HG03095 (cell line): ENCODE results near the gene ERC2.

Source experiments
- ATAC-seq: cut with Tn5 transposase; IDR thresholded peaks from one replicate; pipeline ENCODE4 v1.9.1; 2021; ENCODE audit warnings: moderate library complexity; ENCODE audit not compliant: unreplicated experiment

Gene ERC2

DNA sequence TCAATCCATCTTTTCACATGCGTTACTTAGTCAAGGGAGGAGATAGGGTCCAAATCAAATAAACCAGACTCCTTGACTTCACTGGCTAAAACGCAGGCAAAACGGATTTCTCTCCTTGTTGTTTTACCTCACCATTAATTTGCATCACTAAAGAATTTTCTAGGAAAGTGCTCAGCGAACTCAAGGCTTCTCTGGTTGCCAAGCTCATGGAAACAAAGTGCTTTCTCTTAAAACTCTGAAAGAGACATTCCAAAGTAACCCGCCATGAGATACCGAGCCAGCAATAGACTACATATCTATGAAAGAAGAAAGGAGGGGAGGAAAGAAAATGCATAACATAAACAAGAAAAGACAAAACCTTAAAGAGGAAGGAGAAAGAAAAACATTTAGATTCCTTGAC, 769.4 kb downstream of the ERC2 start:
- no peak for ATAC-seq

DNA sequence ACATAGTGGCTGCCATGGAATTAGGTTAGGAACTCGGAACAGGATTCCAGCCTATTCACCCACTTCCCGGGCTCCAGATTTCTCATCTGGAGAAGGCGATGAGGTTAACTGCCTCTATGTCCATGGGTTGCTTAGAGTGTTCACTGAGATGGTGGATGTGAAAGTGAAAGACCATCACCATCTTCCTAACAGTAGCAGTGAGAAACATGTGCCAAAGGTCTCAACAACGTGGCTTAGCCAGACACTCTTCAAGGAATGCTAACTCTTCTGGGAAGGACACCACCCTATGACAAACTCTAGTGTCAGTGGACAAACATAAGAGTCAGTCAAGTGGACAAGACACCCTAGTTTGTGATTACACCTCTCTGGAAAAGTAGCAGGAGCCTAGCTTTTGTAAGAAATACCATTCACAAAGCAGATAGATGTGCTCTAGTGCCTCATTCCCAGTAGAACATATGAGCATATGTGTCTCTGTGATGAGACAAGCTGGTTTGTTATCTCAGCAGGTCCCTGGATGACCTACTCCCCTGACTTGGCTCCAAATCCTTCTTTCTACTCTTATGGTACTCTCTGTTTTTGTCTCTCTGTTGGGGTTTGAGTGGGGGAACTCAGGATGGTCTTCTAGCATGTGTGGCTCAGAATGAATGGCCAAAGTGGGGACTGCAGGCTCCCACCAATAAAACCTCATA, 770.9 kb downstream of the ERC2 start:
- no peak for ATAC-seq

DNA sequence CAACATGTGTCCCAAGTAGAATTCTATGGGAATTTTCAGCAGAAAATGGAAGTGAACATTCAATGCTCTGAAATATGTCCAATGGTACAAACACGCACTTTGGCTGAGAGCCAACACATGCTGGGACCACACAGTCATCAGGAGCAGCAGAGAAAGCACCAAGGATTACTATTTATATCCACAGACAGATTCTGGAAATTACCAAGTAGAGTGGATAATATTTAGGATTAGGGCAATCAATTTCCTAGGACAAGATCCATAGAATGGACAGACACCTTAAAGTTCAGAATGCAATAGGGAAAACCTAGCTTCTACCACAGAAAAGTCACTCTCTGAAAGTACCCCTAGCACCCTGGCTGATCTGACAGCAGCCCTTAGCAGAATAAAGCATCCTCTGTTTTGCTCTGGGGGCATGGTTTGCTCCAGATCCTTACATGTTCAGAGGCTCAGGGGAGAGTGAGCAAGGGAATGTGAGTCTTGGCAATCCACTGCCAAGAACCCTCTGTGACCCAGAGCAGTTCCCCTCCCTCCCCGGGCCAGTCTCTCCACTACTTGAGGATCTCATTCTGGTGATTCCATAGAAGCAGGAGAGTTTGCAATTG, 775.2 kb downstream of the ERC2 start:
- no peak for ATAC-seq

DNA sequence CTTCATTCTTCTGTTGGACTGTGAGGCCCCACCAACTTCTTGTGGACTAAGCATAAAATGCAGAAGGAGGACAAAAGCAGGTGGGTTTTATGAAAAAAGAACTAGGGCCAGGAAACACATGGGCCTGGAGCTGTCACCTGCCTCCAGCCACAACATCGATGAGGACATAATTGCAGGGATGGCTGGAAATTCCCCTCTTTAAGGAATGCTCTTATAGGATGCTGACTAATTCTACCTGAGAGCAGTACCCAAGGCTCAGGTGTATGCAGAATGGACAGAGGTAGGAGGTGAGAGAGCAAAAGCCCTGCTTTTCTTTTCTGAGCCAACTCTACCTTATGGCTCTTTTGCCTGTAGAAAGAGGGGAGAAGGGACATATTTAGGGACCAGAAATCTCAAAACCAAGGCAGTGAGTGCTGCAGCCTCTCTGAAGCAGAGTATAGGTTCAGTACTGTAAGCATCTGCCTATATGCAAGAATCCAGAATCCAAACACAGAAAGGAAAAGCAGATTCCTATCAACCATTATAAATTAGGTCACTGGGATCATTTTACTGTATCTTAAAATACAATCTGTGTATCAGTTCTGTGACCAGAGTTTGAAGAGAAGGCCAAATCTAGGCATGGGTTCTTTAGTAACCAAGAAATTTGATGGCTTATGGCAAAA, 775.8 kb downstream of the ERC2 start:
- ATAC-seq, result no peak

DNA sequence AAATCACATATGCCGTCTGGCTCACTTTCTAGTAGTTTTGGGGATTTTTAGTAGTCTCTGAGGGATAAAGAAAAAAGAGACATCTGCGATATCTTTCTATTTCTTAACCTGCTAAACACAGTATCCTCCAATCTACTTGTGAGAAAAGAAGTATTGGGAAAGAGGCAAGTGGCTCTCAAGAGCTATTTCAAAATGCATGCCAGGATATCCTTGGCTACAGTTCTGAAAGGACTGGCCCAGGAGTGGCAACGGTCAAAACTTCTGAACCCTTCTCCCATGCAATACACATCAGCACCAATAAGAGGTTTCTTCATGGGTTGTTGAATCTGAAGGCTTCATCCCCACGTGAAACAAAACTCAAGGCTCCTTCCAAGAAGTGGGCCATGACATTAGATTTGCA, 777.1 kb downstream of the ERC2 start:
- no peak for ATAC-seq

DNA sequence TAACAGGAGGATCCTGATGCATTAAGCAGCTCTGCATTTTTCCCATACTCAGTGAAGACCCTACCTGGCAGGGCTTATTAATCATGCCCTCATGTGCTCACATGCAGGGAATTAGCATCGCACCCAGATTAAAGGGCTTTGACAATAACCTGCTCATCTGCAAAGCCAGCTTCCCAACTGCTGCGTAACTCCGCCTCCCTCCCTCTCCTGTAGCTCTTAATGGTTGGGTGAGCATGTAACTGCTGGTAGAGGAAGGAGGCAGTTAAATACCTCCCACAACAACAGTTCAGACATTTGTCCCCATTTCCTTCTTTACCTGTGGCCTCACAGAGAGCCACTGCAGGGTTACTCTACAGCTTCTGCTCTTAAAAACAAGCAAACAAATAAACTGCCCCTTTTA, 777.5 kb downstream of the ERC2 start:
- peak; percentile 80 for ATAC-seq

DNA sequence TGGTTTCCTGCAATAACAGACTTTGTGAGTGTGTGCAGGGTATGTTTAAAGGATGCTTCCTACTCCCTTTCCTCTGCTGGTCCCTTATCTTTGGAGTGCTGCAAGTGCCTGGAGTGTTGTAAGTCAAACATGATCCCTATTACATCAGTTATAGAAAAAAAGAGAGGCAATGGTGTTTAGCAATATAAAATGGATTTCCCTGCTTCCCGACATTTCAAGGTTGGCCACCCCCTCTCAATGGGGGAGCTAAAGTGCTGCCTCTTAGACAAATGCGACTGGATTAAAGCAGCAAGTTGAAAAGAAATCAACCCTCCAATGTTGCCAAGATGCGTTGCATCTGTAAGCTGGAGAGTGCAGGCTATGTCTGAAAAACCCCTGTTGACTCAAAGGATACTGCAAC, 778.1 kb downstream of the ERC2 start:
- ATAC-seq, result no peak

DNA sequence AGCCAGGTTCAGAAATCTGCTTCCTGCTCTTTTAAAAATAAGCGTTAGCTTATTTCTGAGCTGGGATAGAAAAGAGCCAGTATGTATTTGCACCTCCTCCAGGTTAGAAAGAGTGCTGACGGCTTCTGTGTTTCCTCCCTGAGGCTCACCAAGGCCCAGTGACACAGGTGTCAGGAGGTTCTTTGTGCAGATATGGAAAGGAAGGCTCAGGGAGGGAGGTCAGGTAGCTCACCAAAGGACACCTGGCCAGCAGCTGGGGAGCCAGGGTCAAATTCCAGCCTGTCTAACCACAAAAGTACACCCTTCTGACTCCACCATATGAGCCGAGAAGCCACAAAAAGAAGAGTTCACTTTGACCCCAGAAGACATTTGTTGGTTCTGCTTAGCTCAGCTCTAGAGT, 780.1 kb downstream of the ERC2 start:
- no peak for ATAC-seq

DNA sequence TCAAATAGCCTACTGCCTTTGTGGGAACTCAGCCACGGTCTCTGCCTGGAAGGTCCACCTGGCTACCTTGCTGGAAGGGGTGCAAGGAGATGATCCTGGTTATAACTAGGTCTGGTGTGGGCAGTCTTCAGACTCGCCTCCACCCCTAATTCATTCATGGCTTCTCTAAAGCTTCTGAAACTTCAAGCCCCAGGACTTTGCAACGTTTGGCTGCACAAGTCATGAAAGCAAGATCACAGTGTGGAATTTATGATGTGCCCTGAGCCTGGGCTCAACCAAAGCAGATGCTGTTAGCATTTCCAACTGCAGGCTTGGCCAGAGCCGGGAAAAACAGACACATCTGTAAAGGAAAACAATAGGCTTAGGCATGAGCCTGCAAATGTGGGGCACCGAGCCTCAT, 780.7 kb downstream of the ERC2 start:
- no peak for ATAC-seq

DNA sequence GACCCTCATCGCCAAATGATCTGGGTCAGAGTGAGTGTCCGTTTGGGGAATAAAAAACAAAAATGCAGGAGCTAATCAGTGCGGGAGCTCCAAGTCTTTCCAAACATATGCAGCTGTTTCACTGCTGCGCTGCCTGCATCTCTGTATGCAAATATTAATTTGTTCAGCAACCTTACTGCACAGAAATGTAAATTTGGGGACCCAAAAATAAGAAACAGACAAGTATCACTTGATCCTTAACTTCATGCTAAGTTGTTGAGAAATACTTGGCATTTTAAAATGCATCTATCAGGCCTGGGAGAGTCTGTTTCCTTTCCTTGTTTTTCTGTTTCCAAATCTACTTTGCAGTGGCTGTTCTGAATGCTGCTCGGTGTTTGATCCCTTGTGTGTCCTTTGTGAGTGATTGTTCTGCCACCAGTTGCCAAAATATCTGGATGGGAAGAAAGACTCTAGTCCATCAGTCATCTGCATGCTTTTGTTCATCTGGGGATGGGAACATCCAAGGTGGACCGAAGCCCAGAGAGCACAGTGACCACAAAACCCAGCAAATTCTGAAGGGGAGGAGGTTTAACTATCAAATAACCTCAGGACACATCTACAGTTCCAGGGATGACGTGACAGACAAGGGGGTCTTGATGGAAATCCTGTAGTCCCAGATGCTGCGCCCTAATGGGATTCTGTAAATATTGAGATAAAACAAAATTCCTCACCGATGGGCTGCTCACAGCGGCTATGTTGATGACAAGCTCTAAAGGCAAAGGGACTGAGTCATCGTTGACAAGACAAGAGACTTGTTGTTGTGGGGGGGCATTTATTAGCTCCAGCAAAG, 781.6 kb downstream of the ERC2 start:
- no peak for ATAC-seq

DNA sequence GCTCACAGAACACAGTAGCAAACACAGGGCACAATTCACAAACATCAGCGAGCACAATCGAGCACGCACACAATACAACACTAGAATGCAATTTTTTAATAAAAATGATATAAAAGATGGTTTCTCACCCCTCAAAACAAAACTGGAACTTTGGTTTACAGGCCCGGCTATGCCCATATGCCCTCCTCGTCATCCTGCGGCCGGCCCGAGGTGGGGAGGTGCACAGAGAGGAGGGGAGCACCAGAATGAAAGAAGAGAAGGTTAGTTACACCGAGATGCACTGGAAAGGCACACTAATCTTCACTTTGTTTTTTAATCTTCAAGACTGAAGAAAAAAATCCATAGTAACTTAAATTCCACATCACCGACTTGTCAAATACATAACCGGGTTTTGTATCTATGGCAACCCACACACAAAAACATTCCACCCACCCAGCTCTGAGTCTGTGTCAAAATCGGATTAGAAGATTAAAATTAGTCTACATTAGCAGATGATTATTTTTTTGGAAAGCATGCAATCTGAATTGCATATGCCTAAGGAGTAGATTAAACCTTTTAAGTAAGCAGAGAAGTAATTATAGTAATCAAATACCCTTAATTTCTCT, 784.5 kb downstream of the ERC2 start:
- ATAC-seq, result no peak

DNA sequence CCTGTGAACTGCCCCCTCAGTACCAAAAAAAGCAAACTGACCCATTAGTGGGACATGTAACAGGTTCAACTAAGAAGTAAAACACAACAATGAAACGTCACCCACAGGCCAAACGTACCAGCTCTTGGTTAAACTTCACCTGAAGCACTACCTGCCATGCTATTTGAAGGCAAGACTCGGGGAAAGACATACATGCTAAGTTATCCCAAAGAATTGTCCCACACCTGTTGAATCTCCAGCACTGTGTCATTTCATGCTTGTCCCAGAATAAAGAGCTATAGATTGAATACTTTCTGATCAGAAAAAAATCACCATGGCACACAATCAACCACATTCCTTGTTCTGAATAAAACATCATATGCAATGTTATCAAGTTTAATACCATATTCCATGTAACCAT, 785.8 kb downstream of the ERC2 start:
- ATAC-seq, result no peak

DNA sequence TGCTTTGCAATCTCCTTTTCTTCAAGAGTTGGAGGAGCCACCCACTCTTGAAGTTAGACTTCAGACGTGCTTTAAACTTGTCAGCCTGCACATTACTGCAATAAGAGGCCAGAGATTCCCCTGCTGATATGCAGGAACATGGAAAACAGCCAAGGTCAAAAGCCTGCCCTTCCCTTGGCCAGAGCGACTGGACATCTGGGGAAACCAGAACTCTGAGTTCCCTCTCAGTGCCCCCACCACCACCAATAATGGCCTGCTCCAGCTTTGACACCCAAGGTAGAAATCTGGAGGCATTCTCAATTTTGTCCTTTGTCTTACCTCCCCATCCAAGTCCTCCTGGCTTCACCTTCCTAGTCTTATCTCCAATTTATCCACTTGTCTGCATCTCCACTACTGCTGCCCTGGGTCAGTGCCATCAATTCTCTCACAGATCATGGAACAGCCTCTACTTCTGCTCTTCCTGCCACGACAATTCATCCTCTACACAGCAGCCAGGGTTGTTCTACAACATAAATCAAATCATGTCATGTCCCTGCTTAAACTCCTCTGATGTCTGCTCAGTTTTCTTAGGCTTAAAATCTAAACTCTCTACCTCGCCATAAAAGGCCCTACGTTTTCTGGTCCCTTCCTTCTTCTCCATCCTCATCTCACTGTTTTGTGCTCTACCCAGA, 789.6 kb downstream of the ERC2 start:
- no peak for ATAC-seq

DNA sequence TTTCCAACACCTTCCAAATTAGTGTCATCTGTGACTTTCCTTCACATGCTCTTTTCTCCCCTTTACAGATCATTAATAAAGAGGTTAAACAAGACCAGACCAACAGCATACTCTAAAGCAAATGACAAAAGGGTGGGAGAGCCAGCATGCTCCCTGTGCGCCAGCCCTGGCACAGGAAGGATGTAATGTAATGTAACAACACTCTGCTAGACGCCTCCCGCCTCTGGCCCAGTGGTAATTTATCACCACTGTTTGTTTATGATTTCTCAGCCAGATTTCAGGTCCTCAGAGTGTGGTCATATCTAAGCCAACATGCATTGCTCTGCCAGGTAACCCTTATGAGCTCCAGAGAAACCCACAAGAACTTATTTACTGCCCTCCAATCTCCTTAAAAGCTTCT, 791.6 kb downstream of the ERC2 start:
- ATAC-seq, result no peak

DNA sequence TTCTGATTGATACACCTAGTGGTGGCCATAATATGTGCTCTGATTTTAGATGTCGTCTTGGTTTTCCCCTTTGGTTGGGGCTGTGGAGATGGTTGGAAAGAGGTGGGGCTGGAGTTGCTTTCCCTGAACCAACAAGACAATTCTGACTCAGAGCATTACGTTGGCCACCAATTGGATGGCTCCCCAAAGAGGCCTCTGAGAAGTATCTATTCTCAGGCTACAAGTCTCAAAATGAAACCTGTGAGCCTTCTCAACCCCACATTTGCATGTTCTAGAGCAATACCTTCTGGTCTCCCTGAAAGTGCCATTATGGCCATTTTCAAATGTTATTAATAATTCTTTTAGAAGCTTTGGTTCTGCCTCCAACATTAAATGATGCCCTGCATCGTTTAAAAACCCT, 792.8 kb downstream of the ERC2 start:
- ATAC-seq, result peak; percentile 97

DNA sequence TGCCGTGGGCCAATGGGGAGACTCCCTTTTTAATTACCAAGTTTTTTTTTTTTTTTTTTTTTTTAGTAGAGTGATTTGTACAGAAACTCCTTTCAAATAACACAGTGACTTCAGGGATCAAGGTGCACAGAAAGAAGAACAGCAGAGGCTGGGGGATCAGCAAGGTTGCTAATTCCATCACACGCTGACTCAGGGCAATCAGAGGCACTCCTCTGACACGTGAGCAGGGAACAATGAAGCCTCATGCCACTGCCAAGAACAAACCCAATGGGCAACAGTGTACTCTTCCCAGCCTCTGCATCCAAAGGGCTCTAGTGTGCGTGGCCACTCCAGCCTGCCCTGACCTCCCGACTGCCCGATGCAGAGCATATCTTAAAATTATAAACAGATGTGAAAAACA, 794.5 kb downstream of the ERC2 start:
- no peak for ATAC-seq

DNA sequence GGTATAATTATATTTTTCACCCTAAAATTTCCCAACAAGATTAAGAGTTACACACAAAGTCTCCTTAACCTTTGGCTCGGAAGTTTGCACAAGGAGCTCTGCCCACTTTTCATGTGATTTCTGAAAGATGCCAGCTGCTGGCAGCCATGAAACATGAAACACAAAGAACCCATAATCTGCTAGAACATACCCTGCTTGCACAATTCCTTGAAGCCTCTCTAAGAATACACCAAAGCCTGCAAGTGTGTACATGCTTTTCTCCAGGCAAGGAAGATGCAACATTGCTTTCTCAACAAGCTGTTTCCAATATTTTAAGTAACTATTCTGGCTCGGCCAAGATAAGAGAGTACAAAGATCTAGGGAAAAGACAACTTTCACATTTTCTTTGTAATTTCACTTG, 799.1 kb downstream of the ERC2 start:
- no peak for ATAC-seq

DNA sequence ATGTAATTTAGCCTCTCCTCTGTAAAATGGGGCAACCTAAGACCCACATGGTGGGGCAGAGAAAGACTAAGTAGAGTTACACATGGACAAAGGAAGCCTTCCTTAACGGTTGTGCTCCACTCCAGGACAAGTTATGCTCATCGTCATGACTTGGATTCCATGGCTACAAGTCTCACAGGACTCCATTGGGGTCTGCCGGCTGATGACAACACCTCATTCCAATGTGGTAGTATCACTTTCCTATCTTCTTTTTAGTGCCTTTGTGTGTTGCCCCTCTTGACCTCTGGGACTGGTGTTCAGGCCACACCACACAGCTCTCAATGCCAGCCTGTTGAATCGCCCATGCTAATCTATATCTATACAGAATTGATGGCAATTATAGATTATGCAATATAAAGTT, 799.9 kb downstream of the ERC2 start:
- no peak for ATAC-seq

DNA sequence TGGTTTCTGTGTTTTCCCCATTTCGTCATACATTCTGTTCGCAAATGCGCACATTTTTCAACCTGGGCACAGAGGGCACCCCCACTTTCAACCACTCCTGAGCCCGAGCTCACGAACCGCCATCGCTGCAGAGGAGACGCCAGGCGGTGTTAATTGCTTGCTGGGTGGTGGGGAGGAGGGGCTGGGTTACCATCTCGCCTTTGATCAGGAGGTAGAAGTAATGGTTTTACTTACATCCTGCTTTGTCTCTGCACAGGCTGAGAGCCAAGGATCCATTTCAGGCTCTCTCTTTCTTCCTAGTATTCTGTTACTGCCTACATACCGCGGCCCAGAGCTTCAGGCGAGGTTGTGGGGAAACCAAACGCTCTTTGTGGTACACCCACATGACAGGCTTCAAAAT, 803.9 kb downstream of the ERC2 start:
- ATAC-seq, result no peak

DNA sequence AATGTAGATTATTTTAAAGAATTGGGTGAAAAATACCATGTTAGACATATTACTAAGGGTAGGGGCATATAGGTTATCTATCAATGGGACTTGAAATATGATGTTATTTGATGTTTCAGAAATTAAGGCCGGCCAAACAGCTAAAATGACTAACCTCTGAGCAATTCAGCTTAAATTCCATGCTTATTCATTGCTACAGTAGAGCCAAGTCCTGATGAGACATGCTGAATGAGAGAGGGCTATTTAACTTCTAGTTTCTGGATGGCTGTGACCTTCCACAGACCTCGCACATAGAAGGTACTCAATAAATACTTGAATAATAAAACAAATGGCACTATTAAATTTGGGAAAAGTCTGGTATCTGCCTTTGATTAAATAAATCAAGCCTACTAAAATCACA, 805.6 kb downstream of the ERC2 start:
- ATAC-seq, result no peak

DNA sequence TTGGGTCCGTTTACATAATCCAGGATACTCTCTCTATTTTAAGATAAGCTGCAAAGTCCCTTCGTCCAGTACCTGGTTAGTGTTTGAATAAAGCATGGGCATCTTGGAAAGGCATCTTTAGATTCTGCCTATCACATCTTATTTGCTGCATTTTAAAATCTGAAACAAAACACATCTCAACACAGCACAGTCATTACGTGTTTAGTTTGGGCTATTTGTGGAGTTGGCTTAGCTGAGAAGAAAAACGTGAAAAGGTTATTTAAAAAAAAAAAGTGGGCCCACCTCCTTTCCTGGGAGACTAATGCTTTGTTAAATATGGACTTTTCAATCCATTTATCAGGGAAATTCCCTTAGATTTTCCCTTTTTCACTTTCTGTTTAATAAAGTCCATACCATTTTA, 806.7 kb downstream of the ERC2 start:
- ATAC-seq, result no peak
